PFSK-1 (cell line): ENCODE data around the gene CARD9.

Source experiments
- POLR2AphosphoS5 ChIP-seq: IDR thresholded peaks from 2 replicates; pipeline ENCODE4 v1.6.1; 2012; ENCODE audit warnings: low read depth, mild to moderate bottlenecking, control low read depth, low read length, moderate library complexity
- TF ChIP-seq, protein P1 (sequence below), 2 experiments: IDR thresholded peaks; 2 replicates each; pipeline versions ENCODE4 v1.6.1 to v1.8.0; 2011 to 2012; ENCODE audit warnings: low read depth in 2 of 2, low read length in 2 of 2, control low read depth in 1 of 2, inconsistent platforms in 1 of 2, mild to moderate bottlenecking in 1 of 2, moderate library complexity in 1 of 2; ENCODE audit not compliant: insufficient read depth in 1 of 2

DNA sequence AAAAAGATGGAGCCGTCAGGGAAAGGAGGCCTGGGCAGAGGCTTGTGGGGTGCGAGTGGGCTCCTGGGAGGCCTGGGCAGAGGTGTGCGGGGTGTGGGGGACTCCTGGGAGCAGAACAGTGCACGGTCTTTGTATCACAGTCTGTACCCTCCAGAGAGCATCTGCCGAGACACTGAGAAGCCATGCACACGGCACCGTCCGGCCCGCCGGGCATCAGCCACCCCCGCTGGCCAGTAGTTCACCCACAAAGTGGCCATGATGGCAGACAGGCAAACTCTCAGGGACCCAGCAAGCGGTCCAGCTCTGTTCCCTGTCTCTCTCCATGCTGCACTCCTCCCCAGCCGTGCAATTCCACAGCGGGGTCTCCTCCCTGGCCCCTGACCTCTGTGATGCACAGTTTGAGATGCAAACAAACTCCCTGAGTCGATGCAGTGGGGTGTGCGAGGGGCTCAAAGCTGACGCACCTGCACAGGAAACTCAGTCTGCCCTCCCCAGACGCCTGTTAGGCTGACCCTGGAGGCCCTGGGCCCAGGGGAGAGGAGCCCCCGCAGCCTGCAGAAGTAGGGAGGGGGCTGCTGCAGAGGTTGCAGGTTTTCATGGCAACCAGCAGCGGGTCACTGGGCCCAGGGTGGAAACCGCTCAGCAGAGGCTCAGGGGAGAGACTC is 55.2 kb downstream of the CARD9 start:
- TF ChIP-seq POLR2AphosphoS5 = no peak
- TF ChIP-seq, protein P1, sequence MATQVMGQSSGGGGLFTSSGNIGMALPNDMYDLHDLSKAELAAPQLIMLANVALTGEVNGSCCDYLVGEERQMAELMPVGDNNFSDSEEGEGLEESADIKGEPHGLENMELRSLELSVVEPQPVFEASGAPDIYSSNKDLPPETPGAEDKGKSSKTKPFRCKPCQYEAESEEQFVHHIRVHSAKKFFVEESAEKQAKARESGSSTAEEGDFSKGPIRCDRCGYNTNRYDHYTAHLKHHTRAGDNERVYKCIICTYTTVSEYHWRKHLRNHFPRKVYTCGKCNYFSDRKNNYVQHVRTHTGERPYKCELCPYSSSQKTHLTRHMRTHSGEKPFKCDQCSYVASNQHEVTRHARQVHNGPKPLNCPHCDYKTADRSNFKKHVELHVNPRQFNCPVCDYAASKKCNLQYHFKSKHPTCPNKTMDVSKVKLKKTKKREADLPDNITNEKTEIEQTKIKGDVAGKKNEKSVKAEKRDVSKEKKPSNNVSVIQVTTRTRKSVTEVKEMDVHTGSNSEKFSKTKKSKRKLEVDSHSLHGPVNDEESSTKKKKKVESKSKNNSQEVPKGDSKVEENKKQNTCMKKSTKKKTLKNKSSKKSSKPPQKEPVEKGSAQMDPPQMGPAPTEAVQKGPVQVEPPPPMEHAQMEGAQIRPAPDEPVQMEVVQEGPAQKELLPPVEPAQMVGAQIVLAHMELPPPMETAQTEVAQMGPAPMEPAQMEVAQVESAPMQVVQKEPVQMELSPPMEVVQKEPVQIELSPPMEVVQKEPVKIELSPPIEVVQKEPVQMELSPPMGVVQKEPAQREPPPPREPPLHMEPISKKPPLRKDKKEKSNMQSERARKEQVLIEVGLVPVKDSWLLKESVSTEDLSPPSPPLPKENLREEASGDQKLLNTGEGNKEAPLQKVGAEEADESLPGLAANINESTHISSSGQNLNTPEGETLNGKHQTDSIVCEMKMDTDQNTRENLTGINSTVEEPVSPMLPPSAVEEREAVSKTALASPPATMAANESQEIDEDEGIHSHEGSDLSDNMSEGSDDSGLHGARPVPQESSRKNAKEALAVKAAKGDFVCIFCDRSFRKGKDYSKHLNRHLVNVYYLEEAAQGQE (IDR thresholded peaks at IDR 0.05; ENCODE audit: insufficient read depth in 1 of 2, low read depth in 2 of 2, low read length in 2 of 2) = no peak
